OCI-LY3 (cell line): ENCODE measurements around the gene ZNF500.

Experiments used
- CTCF ChIP-seq: fragments of 200-600, 300-600 bp; sonication (generic); IDR thresholded peaks from 2 replicates; pipeline ENCODE4 v1.5.1; 2014; ENCODE audit warnings: antibody characterized with exemption, low read length, low read depth
- EZH2phosphoT487 ChIP-seq: fragments of 200-600 bp; shearing (Covaris generic); IDR thresholded peaks from 2 replicates; pipeline ENCODE4 v1.6.1; 2018; ENCODE audit warnings: antibody characterized with exemption, mixed run types, low read depth

GRCh38 chr16:4811242-4811641 is 44.3 kb upstream of the ZNF500 start:
- TF ChIP-seq CTCF (no peak), EZH2phosphoT487 (no peak)
